GM10266 (cell line): ENCODE data around the gene CALD1.

ENCODE experiments used
- DNase-seq: peaks from one replicate; pipeline ENCODE4 v3.0.0; 2012; ENCODE audit errors: extremely low spot score
- TF ChIP-seq, protein P1 (sequence below): IDR thresholded peaks from 2 replicates; pipeline ENCODE4 v1.5.1; 2012; ENCODE audit warnings: mild to moderate bottlenecking, low read depth; ENCODE audit not compliant: control insufficient read depth, insufficient read depth; ENCODE audit errors: missing control alignments

The CALD1 gene

DNA sequence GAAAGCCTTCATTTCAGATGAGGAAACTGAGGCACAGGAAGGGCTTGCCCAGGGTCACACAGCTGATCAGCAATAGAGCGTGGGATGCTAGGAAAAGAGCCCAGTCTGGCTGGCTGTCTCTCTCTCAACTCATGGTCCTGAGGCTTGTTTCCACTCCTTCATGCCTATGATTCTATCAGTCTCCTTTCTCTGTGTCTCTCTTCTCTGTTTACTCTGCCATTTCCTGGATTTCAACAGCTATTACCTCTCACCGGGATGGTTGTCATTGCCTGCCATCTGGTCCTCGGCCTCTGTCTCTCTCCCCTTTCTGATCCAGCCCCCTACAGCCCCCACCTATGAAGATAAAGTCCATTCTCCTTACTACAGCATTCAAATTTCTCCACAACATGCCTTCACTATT, 113.5 kb downstream of the CALD1 start:
- TF ChIP-seq, protein P1, sequence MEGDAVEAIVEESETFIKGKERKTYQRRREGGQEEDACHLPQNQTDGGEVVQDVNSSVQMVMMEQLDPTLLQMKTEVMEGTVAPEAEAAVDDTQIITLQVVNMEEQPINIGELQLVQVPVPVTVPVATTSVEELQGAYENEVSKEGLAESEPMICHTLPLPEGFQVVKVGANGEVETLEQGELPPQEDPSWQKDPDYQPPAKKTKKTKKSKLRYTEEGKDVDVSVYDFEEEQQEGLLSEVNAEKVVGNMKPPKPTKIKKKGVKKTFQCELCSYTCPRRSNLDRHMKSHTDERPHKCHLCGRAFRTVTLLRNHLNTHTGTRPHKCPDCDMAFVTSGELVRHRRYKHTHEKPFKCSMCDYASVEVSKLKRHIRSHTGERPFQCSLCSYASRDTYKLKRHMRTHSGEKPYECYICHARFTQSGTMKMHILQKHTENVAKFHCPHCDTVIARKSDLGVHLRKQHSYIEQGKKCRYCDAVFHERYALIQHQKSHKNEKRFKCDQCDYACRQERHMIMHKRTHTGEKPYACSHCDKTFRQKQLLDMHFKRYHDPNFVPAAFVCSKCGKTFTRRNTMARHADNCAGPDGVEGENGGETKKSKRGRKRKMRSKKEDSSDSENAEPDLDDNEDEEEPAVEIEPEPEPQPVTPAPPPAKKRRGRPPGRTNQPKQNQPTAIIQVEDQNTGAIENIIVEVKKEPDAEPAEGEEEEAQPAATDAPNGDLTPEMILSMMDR: no peak
- no peak for DNase-seq

DNA sequence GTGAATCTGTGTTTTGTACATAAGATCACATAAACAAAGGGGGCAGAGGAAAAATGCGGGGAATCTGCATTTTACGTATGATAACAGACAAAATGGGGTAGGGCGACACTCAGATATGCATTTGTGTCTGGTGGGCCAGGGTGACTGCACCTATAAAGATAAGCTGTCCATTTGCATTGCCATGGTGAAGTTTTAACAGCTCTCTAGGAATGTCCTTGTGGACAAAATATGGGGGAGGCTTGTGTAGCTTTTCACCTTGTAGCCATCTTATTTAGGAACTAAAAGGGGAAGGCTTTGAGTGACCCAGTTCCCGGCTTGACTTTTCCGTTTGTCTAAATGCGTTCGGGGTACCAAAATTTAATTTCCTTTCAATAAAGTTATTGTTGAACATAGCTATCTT, 114.5 kb downstream of the CALD1 start:
- TF ChIP-seq, protein P1: no peak

DNA sequence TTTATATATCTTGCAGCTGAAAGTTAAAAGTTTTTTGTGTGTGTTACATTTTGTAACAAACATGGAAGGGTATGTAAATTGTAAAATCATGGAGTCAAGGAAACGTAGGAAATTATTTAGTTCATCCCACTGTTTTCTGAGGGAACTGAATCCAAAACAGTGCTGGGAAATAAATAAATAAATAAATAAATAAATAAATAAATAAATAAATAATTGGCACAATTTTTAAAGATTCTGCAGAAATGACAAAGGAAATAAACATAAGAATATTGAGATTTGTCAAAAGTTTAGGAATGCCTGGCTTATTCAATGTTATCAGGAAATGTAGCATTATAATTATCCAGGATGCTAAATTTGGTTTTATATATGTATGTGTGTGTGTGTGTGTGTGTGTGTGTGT, 115.5 kb downstream of the CALD1 start:
- TF ChIP-seq, protein P1: no peak
- no peak for DNase-seq

More for the DNA sequence above, 114.5 kb downstream of the CALD1 start:
- no peak for DNase-seq

DNA sequence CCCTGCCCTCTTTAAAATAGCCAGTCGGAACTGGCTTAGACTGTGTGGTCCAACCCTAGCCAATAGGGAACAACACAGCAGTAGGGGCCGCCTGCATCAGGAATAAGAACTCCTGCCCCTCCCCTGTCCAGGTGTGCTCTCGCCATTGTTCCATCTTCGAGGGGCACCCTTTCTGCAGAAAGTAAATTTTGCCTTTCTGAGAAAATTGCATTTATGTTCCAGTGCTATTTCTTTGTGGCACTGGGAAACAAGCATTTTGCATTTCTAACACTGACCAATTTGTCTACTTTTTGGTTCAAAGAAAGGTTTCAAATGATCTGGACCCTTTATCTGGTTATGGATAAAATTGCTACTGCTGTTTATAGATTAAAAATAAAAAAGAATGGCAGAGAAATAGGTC, 116.6 kb downstream of the CALD1 start:
- no peak for DNase-seq
- TF ChIP-seq, protein P1: no peak

DNA sequence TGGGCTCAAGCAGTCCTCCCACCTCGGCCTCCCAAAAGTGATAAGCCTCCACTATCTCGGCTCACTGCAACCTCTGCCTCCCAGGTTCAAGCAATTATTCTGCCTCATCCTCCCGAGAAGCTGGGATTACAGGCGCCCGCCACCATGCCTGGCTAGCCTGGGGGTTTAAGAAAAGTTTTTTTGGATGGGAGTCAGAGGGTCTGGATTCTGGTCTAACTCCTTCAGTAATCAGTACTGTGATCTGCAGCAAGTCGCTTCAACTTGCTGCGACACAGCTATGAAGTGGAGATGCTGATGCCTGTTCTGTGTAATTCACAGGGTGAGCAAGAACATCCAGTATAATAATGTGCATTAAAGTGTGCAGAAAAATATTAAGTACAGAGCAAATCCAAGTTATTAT, 118.5 kb downstream of the CALD1 start:
- TF ChIP-seq, protein P1: no peak
- no peak for DNase-seq

DNA sequence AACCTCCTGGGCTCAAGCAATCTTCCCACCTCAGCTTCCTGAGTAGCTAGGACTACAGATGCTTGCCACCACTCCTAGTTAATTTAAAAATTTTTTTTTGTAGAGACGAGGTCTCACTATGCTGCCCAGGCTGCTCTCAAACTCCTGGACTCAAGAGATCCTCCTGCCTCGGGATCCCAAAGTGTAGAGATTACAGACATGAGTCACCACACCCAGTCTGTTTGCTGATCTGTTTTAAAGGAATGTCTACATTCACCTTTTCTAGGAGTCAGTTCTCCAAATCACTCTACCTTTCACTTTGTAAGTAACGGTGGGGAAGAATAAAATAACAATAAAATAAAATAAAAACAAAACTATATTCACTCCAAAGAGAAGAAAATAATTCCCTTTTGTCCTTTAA, 120.3 kb downstream of the CALD1 start:
- DNase-seq: no peak
- TF ChIP-seq, protein P1: no peak

DNA sequence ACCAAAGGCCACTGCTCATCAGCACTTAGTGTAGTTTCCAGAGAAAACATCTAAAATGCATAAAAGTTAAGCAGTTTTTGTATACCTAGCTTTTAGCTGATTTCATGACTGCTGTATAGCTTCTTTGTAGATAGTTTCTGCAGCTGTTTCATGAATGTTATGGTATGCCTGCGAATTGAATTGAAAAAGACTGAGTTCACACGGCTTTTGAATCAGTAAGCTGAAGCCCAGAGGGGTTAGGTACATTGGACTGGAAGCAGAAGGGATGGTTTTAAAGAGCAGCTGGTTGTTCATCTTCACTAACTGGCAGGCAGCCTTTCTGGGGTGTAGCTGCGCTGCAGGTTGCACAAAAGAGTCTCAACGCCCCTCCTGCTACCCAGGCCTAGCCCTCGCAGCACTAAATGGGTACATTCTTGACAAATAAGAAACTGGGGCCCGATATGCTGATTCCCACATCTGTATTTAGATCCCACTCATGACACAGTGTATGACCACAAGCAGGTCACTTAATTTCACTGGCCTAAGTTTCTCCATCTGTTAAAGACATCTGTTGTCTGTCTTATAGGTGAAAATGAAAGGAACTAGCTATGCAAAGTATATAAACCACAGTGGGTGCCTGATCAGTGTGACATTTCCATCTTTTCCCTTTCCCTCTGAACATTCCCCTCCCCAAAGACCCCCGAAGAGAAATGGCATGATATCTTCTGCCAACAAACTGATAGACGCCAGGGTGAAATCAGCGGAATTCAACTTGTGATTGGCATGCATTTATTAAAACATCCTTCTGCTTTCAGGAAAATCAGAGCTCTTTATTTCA, 120.9 kb downstream of the CALD1 start:
- TF ChIP-seq, protein P1: no peak
- peak; percentile 26 for DNase-seq
